ENCODE measurements around the gene RABGAP1L. TPM values are rescaled to one million over a fixed set of nuclear protein-coding genes. Genes with fewer than 3 reads are reported as not detected.
A peak's percentile ranks its signal among the peaks of the same experiment; 100 is the strongest.

RABGAP1L gene
- total RNA-seq, 3 donors from 2014 or later: 46.1 to 74.7 (median 59.2) TPM

DNA sequence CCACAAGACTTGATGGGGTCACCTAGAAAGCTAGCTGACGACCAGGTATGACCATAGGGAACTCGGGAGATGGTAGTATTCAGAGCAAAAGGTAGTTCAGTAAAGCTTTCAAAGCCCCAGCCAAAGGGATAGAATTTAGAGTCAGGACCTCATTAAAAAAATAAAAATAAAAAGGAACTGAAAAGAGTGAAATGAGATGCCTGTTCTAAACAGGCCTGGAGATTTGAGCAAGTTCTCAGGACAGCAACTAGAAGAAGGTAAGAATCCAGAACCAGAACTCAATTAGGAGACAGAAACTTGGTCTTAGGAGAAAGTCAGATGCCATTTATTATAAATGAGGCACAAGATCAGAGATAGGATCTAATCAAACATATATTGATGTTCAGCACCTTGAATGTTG lies 575.0 kb downstream of the RABGAP1L start:
- ATAC-seq (no peak), DNase-seq (no peak)
- H3K9me3 ChIP-seq: peaks cover 6% of the 10 kb centered on the region
- H3K4me3 ChIP-seq: no peak overlapping the region
- H3K4me1 ChIP-seq (ENCODE audit: low read depth): no peaks in the 10 kb centered on the region
- TF ChIP-seq, protein P1, sequence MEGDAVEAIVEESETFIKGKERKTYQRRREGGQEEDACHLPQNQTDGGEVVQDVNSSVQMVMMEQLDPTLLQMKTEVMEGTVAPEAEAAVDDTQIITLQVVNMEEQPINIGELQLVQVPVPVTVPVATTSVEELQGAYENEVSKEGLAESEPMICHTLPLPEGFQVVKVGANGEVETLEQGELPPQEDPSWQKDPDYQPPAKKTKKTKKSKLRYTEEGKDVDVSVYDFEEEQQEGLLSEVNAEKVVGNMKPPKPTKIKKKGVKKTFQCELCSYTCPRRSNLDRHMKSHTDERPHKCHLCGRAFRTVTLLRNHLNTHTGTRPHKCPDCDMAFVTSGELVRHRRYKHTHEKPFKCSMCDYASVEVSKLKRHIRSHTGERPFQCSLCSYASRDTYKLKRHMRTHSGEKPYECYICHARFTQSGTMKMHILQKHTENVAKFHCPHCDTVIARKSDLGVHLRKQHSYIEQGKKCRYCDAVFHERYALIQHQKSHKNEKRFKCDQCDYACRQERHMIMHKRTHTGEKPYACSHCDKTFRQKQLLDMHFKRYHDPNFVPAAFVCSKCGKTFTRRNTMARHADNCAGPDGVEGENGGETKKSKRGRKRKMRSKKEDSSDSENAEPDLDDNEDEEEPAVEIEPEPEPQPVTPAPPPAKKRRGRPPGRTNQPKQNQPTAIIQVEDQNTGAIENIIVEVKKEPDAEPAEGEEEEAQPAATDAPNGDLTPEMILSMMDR (IDR thresholded peaks at IDR 0.05): no peak
- intact Hi-C loops (cut with DNase I, micrococcal nuclease): loop anchor here in 1 of 2 donors (10.0 kb wide), 1 partner anchor 469 kb away; no protein-coding TSS in a partner anchor
- H3K36me3 ChIP-seq (ENCODE audit: low read depth): no peaks in the 10 kb centered on the region

DNA sequence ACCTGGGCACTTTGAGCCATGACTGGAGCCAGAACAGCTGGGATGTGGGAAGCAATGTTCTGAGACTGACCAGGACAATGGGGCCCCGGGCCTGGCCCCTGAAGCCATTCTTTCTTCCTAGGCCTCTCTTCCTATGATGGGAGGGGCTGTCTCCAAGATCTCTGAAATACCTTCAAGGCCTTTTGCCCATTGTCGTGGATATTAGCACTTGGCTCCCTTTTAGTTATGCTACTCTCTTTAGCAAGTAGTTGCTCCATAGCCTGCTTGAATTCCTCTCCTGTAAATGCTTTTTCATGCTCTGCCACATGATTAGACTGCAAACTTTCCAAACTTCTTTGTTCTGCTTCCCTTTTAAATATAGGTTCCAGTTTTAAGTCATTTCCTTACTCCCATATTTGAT lies 577.5 kb downstream of the RABGAP1L start:
- H3K4me1 ChIP-seq (ENCODE audit: low read depth): no peaks in the 10 kb centered on the region
- ATAC-seq (no peak), DNase-seq (no peak)
- H3K9me3 ChIP-seq: peaks cover 6% of the 10 kb centered on the region
- H3K36me3 ChIP-seq (ENCODE audit: low read depth): no peaks in the 10 kb centered on the region
- intact Hi-C loops (cut with DNase I, micrococcal nuclease): loop anchor here in 1 of 2 donors (10.0 kb wide), 1 partner anchor 472 kb away; no protein-coding TSS in a partner anchor
- H3K4me3 ChIP-seq: no peak overlapping the region
- TF ChIP-seq, protein P1 (IDR thresholded peaks at IDR 0.05): no peak

DNA sequence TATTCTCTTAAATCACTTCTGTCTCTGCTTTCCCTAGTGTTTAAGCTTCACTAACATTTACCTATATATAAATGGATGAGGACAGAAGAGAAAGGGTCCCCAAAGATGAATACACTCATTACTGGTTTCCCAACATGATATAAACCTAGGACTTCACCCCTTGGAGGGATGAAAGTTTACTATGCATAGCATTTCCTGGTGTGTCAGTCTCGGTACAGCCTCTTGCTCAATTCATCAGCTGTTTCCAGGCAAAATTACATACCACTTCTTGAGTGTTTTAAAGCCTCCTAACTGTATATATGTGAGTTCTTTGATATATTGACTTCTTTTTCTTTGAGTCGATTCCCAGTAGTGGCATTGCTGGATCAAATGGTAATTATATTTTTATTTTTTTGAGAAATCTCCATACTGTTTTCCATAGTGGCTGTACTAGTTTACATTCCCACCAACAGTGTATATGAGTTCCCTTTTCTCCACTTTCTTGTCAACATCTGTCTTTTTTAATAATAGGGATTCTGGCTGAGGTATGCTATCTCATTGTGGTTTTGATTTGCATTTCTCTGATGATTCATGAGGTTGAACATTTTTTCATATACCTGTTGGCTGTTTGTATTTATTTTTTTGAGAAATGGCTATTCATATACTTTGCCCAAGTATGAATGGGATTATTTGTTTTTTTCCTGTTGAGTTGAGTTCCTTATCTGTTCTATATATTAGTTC lies 581.1 kb downstream of the RABGAP1L start:
- Histone ChIP-seq H3K4me1 (ENCODE audit: low read depth) (no peaks in the 10 kb centered on the region), H3K9me3 (peaks cover 6% of the 10 kb centered on the region), H3K36me3 (ENCODE audit: low read depth) (no peaks in the 10 kb centered on the region), H3K4me3 (no peak overlapping the region)
- peak; percentile 73 for ATAC-seq
- intact Hi-C loops (cut with DNase I, micrococcal nuclease): loop anchor here in 1 of 2 donors (5.0 kb wide), 1 partner anchor 478 kb away; no protein-coding TSS in a partner anchor
- DNase-seq: no peak
- TF ChIP-seq, protein P1 (IDR thresholded peaks at IDR 0.05): no peak

DNA sequence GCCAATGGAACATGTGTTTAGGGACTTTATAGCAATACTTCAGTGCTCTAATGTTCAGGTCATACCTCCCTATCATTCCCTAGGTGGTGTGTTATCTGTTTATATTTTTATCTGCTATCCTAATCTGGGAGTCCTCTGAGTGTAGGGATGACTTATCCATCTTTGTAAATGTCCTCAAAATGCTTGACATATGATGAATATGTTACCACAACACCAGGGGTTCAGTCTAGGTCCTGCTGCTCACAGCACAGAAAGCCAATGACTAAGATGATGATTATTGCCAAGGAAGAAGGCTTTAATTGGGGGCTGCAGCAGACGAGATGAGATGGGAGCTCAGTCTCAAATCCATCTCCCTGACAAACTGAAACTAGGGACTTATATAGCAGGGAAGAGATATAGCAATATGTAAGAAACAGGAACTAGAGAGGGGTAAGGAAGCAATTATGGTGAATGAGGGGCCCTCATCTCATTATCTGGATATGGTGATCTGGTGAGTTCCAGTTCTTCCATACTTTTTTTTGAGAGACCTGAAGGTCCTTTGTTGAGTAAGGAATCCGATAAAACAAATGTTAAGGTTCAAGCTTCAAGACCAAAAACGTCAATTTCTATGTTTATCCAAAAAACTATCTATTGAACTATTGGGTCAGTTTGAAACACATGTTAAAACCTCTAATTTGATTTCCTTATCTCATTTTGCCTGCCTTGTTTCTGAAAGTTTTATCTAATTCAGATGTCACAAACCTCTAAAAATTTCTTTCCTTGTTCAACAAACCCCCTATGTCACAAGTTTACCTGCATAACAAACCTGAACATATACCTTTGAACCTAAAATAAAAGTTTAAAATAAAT lies 583.7 kb downstream of the RABGAP1L start:
- intact Hi-C loops (cut with DNase I, micrococcal nuclease): loop anchor here in 1 of 2 donors (5.0 kb wide), 1 partner anchor 481 kb away; no protein-coding TSS in a partner anchor
- H3K36me3 ChIP-seq (ENCODE audit: low read depth): no peaks in the 10 kb centered on the region
- DNase-seq (no peak), ATAC-seq (no peak)
- no peaks in the 10 kb centered on the region for H3K4me1 ChIP-seq (ENCODE audit: low read depth)
- H3K4me3 ChIP-seq: no peak overlapping the region
- TF ChIP-seq, protein P1 (IDR thresholded peaks at IDR 0.05): no peak
- H3K9me3 ChIP-seq: no peaks in the 10 kb centered on the region

DNA sequence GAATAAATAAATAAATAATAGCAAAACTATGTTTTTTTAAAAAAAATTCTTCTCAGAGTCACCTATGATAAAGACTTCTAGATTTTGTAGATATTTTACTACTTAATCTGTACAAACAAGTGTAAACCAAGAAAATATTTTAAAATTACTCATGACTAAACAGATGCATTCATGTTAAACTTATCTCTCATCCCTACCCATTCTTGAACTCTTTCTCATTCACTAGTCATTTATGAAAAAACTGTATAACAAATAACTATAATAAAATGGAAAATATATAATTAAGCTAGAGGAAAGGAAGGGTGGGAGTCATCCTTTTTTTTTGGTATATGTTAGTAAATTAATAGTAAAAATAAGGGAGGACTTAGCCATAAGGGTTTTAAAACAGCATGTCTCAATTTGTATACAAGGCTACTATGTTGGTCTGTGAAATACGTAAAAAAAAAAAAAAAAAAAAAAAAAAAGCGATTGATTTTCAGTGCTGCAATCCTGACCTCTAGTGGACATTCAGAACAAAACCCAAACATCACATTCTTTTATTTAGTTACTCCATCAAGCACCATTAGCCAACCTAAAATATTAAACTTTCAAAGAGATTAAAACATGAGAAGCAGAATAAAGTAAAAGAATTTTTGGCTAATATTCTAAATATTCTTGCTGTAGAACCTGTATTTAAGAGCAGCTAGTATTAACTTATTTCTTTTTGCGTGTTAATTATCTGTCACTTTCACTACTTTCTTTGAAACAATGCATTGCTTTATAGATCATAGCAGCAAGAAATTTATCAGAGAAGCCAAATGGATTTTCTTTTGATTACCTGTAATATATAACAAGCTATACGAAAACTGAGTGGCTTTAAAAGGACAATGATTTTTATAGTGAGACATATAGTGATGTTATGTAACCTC lies 584.6 kb downstream of the RABGAP1L start:
- H3K36me3 ChIP-seq (ENCODE audit: low read depth): no peaks in the 10 kb centered on the region
- H3K4me3 ChIP-seq: no peak overlapping the region
- H3K4me1 ChIP-seq (ENCODE audit: low read depth): no peaks in the 10 kb centered on the region
- no peak for DNase-seq
- ATAC-seq: peak; percentile 45
- TF ChIP-seq, protein P1 (IDR thresholded peaks at IDR 0.05): peak; percentile 42
- intact Hi-C loops (cut with DNase I, micrococcal nuclease): loop anchor here in 1 of 2 donors (5.0 kb wide), 1 partner anchor 482 kb away; no protein-coding TSS in a partner anchor
- H3K9me3 ChIP-seq: no peaks in the 10 kb centered on the region

All from mucosa of descending colon (tissue), 3 donors.